B cell (primary cell): ENCODE data around the gene PXN.

Source experiments
- EZH2 ChIP-seq: IDR thresholded peaks from 2 replicates; pipeline ENCODE4 v1.6.1; 2012; ENCODE audit warnings: borderline replicate concordance, low read depth, mild to moderate bottlenecking, moderate library complexity, low read length; ENCODE audit not compliant: insufficient read depth, poor library complexity, severe bottlenecking
- TF ChIP-seq, protein P1 (sequence below): fragments of 200-600 bp; IDR thresholded peaks from one replicate; pipeline ENCODE4 v1.8.0; 2022; ENCODE audit warnings: antibody characterized with exemption, mild to moderate bottlenecking

DNA sequence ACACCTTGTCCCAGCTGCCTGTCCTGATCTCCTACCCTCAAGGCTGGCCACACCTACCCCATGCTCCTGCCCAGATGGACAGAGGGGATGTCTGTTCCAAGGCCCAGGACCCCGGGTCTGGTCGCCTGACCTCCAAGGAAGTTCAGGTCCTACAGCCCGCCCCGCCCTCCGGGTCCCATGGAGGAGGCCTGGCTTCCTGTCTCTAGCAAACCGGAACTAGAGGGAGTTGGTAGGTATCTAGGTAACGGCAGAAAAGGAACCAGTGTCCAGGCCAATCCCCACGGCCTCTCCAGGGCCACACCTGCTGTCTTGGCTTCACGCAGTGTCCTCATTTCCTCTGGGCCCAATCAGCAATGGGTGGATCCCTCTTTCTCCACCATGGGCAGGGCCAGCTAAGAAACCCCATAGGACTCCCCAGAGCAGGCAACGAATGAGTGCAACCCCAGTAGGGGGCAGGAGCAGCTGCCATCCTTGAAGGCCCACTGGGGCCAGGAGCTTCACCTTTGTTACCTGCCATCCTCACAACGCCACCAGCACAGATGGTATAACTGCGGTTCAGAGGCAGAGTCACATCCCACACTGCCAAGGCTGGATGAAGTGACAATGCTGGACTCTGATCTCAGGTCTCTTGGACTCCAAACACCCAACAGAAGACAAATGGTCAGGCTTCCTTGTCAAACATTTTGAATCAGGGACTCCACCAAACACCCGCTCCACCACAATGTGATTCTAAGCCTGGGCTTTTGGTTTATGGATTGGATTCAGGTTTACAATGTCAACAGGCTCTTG lies 39.5 kb downstream of the PXN start:
- TF ChIP-seq, protein P1, sequence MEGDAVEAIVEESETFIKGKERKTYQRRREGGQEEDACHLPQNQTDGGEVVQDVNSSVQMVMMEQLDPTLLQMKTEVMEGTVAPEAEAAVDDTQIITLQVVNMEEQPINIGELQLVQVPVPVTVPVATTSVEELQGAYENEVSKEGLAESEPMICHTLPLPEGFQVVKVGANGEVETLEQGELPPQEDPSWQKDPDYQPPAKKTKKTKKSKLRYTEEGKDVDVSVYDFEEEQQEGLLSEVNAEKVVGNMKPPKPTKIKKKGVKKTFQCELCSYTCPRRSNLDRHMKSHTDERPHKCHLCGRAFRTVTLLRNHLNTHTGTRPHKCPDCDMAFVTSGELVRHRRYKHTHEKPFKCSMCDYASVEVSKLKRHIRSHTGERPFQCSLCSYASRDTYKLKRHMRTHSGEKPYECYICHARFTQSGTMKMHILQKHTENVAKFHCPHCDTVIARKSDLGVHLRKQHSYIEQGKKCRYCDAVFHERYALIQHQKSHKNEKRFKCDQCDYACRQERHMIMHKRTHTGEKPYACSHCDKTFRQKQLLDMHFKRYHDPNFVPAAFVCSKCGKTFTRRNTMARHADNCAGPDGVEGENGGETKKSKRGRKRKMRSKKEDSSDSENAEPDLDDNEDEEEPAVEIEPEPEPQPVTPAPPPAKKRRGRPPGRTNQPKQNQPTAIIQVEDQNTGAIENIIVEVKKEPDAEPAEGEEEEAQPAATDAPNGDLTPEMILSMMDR: no peak
- TF ChIP-seq EZH2: no peak
